Activated CD4-positive, alpha-beta T cell treated with anti-CD3 and anti-CD28 coated beads for 24 hours (primary cell): ENCODE data around the gene FIBCD1.
"Not testable (repeated sequence)": the region's sequence is repeated elsewhere in the genome, so short reads cannot be mapped to it uniquely, and the experiment has no call there.

Experiments
- DNase-seq, 2 donors: peaks; one replicate each; pipeline ENCODE4 v3.0.0-alpha.2; 2020; ENCODE audit warnings: low read depth in 2 of 2

Gene FIBCD1

DNA sequence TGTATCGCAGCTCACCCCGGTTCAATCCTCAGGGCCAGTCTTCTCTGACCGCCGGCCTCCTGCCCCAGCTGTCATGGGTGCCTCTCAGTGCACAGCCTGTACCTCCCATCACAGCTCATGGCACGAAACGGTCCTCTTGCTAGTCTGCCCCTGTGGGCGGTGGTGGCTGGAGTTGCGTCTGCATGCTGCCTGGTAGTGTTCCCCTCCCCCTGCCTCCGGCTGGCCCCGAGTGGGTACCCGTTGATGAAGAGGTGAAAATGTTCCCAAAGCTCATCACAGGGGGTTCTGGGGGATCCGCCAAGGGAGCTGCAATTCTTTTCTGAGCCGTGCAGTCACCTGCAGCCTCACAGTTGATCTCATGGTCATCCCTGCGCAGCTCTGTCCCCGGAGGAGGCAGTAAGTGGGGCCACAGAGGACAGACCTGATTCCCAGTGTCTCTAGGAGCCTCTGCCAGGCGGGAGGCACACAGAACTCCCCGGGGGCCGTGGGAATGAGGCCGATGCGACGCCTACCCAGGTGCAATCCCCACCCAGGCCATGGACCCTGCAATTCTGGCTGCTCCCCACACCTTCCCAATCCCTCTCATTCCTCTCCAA is 34.7 kb upstream of the FIBCD1 start:
- DNase-seq = no peak

GRCh38 chr9:130972957-130973685 is 34.1 kb upstream of the FIBCD1 start:
- DNase-seq = no peak

GRCh38 chr9:130972277-130972956 is 33.4 kb upstream of the FIBCD1 start:
- DNase-seq = no peak

DNA sequence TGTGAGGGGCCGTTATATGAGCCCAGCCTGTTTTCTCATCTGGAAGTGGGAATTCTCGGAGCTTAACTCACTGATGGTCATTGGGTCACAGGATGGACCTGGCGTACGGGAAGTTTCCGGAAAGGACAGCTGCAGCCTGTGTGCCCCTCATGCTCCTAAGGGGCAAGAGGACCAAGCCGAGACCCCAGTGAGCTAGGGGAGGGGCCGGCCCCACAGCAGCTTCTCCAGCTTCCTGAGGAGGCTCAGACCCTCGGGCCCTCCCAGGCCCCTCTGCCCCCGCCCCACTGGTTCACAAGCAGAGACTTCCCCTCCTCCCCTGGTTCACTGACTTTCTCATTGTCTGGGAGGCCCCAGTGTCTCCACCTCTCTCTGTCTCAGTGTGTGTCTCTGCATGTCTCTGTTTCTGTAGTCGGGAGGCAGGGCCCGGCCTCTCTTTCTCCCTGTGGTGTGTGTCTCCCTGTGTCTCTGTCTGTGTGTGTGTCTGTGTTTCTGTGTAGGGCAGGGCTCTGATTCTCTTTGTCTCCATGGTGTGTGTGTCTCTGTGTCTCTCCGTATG is 32.3 kb upstream of the FIBCD1 start:
- DNase-seq = no peak

DNA sequence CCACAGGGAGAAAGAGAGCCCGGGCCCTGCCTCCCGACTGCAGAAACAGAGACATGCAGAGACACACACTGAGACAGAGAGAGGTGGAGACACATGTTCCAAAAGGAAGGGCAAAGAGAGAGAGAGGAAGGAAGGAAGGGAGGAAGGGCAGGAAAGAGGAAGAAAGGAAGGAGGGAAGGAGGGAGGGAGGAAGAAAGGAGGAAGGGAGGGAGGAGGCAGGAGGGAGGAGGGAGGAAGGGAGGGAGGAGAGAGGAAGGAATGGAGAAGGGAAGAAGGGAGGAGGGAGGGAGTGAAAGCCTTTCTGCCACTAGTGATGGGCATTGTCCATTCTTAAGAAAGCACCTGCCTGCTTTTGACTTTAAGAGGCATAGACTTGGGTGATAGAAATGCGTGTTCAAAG is 31.8 kb upstream of the FIBCD1 start:
- no peak for DNase-seq

- no peak for DNase-seq
These were observed 31.0 kb upstream of the FIBCD1 start for GRCh38 chr9:130970052-130970451.

GRCh38 chr9:130965680-130966079 is 26.6 kb upstream of the FIBCD1 start:
- DNase-seq = no peak

GRCh38 chr9:130963916-130964315 is 24.9 kb upstream of the FIBCD1 start:
- no peak for DNase-seq

GRCh38 chr9:130963337-130963908 is 24.4 kb upstream of the FIBCD1 start:
- DNase-seq = no peak

DNA sequence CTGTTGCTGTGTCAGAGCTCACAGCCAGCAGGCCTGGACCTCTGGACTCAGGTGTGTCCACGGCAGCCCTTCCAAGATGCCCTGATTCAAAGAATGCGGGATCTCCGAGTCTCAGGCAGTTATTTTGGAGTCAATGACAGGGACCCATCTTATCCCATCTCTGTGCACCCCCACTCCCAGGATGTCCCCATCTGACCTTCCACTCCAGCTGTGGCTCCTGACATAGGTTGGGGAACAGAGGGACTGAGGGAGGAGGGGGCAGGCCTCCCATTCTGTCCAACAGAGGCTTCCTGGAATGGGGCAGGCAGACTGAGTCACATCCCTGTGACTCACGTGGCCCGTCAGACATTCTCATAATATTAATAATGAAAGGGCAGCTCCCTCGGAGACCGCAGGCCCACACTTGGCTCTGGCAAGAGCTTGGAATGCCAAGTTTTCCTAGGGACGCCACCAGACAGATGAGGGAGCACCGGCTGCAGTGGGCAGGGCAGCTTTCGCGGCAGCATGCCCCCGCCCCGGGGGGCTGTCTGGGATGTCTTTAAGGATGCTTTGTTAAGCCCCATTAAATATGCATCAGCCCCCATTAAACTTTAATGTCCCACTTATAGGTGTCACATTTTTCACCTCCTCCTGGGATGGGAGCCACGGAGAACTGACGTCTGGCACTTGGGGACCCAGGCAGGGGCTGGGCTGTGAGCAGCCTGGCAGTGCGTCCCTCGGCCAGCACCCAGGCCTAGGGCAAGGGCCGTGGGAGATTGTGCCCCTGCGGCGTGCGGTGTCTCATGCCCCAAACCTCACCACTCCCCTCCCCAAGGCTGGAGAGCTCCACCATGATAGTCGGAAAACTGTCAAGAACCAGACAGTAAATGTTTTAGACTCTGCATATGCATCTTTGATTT is 23.6 kb upstream of the FIBCD1 start:
- no peak for DNase-seq

DNA sequence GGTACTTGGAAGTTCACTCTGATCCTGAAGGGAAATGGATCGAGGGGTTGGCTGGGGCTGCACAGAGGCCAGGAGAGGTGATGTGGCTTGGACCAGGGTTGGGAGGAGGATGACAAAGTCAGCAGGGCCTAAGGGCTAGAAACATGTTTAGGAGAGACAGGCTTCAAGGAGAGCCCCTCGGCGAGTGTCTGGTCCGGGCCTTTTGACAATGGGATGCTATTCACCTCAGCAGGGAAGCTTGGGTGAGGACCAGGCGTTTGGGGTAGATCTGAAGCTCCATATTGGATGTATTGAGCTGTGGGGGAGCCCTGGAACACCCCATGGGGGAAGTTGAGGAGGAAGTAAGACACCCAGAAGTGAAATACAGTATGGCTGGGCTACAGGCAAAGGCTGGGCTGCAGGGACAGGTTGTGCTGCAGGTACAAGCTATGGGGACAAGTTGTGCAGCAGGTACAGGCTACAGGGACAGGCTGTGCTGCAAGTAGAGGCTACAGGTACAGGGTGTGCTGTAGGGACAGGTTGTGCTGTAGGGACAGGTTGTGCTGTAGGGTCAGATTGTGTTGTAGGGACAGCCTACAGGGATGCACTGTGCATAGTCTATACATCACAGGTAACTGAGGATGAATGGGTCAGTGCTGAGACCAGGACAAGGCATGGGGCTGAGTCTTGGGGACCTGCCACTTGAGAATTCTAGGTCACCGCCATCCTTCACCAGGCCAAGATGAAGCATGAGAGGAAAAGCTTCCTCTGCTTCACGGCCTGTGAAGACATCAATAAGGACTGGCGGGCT is 22.7 kb upstream of the FIBCD1 start:
- no peak for DNase-seq

DNA sequence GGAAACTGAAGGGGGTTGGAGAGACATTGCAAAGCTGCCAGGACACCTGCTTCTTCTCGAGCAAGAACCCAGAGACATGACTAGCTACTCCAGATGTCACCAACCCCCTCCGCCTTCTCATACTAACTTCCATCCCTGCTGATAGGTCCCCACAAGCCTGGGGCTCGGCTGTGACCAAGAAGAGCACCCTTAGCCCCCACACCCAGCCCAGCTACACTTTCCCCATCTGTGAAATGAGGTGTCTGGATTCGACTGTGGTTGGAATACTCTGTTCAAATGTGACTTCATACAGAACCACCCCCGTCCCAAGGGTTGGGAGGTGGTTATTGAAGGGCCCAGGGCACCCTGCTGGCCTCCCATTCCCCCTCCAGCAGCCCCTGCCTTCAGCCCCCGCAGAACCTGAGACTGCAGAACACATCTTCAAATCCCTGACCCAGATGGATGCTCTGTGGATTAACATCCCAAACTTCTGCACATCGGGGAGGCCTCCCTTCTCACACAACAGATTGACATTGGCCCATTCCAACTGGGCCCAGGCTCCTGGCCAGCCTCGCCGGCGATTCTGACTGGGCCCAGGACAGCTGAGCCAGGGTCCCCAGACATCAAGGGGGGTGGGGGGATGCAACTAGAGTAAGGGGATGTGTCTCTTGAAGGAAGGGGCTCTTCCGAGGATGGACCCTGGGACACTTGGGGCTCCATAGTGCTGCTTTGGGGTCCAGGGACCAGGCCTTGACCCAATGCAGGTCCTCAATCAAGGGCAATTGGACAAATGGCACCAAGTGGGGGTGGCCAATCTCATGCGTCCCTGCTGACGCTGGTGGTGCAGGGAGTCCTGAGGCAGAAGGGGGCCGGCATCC is 21.7 kb upstream of the FIBCD1 start:
- DNase-seq = no peak

GRCh38 chr9:130959809-130960334 is 20.8 kb upstream of the FIBCD1 start:
- no peak for DNase-seq

DNA sequence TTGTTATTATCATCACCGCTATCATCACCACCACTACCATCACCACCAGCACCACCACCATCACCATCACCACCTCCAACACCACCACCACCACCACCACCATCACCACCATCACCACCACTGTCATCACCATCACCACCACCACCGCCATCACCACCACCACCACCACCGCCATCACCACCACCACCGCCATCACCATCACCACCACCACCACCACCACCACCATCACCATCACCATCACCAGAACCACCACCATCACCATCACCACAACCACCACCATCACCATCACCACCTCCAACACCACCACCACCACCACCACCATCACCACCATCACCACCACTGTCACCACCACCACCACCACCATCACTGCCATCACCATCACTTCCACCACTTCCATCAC is 19.5 kb upstream of the FIBCD1 start:
- DNase-seq = not testable (repeated sequence)

DNA sequence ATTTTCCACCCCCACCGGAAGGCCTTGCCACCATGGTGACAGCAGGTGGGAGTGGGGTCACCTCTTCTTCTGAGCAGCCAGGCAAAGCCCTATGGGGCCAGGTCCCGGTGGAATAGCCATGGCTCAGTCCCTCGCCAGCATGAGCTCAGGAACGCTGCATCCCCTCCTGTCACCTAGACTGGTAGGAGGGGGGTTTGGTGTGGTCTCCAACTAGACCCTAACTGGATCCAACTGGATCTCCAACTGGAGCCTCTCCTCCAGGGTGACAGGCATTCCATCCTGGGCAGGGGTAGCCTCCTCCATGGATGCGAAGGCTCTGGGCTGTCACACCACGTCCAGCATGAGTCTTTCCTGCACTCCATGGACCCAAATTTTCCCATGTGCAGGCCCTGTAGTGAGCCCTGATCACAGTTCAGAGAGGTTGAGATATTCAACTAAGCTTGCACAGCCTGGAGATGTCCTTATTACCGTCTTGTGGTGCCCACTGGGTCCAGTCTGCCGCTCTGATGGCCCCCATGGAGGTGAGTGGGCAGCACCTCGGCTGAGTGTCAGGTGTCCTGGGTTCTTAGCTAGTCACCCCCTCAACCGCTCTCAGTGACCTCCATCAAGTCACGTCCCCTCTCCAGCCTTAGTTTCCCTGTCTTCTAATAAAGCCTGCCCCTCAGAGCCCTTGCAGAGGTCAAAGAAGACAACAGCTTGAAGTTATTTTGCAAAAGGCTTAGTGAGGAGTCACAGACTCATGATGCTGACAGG is 18.6 kb upstream of the FIBCD1 start:
- DNase-seq = no peak

- DNase-seq = no peak
These were observed 17.8 kb upstream of the FIBCD1 start for GRCh38 chr9:130956636-130957450.

DNA sequence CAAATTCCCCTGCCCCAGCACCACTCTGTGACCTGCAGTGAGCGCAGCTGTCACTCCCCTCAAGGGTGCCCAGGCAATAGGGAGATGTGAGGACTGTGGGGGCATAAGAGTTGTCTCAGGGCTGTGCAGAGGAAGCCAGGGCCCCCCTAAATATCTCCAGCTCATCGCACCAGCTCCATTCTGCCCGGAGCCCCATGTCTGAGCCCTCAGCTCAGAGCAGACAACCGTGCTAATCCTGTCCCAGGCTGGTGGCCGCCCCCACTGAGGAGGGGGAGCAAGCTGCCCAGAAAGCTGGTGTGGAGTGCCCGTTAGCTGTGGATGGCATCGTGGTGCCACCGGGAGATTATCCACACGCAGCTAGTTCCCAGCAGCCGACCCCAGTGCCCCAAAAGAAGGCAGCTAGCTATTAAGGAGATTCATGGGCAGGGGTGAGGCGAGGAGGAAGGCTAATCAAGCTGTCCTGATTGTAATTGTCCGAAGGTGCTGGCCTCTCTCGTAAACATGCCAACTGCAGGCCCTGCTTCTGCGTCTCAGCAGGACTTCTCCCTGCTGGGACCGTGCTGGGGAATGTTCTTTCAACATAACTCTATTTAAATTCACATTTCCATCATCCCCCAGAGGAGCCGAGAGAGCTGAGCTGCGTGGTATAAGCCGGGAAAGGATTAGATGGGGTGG is 17.0 kb upstream of the FIBCD1 start:
- no peak for DNase-seq
